GM21528 (cell line): ENCODE data around the gene RNF212.
"Not testable (repeated sequence)": the region's sequence is repeated elsewhere in the genome, so short reads cannot be mapped to it uniquely, and the experiment has no call there.

Experiments
- ATAC-seq: cut with Tn5 transposase; IDR thresholded peaks from one replicate; pipeline ENCODE4 v1.9.1; 2021; ENCODE audit warnings: mild to moderate bottlenecking, moderate library complexity; ENCODE audit not compliant: unreplicated experiment, low FRiP score

RNF212 gene

GRCh38 chr4:1050486-1051213 lies 62.7 kb downstream of the RNF212 start:
- ATAC-seq, result no peak

GRCh38 chr4:1049591-1049905 lies 63.8 kb downstream of the RNF212 start:
- ATAC-seq, result no peak

- no peak for ATAC-seq
These were observed 64.4 kb downstream of the RNF212 start for GRCh38 chr4:1048773-1049590.

- ATAC-seq, result no peak
These were observed 65.2 kb downstream of the RNF212 start for GRCh38 chr4:1047976-1048772.

DNA sequence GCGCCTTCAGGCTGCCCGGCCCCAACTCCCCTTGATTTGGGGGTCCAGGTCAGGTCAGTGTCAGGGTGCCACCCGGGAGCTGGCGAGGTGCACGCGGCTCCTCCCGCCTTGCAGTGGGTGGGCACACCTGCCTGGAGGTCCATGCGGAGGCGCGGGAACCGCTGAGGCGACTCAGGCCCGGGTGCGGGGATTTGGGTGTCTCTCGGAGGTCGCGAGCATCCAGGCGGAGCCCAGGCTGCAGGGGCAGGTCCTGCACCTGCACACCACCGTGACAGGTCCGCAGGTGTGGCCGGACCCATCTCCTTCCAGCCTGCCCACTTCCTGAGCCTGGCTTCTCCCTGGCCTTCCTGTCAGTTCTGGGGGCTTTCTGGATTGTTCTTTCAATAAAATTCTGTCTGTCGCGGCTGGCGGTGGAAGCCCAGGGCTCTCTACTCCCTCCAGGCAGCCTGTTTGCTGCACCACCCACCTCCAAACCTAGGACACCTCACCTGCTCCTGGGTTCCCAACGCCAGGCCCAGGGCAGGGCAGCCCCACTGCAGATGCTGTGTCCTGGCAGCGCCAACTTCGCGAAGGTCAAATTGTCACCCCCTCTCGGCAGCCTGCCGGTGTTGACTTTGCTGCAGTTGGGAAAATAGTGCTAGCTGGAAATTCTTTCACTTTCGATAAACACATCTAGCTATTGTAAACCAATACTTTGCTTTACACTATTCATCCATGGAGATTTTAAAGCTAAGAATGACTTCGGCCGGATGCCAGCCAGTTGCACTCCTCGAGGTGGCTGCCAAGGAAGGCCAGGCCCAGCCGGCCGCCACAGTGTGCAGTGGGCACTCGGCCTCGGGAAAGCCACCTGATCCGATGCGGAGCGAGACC lies 66.0 kb downstream of the RNF212 start:
- ATAC-seq, result no peak

DNA sequence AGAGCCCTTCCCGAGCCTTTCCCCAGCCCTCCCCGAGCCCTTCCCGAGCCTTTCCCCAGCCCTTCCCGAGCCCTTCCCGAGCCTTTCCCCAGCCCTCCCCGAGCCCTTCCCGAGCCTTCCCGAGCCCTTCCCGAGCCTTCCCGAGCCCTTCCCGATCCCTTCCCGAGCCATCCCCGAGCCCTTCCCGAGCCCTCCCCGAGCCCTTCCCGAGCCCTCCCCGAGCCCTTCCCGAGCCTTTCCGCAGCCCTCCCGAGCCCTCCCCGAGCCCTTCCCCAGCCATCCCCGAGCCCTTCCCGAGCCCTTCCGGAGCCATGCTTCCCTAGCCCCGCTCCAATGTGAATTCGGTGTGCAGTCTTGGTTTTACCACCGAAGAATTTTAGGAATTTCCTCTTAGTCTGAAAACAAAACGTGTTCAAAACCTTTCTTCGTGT lies 66.8 kb downstream of the RNF212 start:
- ATAC-seq, result not testable (repeated sequence)

GRCh38 chr4:1045595-1046201 lies 67.7 kb downstream of the RNF212 start:
- no peak for ATAC-seq

GRCh38 chr4:1045193-1045594 lies 68.2 kb downstream of the RNF212 start:
- no peak for ATAC-seq

GRCh38 chr4:1044469-1045192 lies 68.7 kb downstream of the RNF212 start:
- no peak for ATAC-seq

GRCh38 chr4:1043651-1044468 lies 69.5 kb downstream of the RNF212 start:
- ATAC-seq, result no peak

- no peak for ATAC-seq
These were observed 70.2 kb downstream of the RNF212 start for GRCh38 chr4:1043162-1043561.

GRCh38 chr4:1042352-1043055 lies 70.9 kb downstream of the RNF212 start:
- no peak for ATAC-seq

DNA sequence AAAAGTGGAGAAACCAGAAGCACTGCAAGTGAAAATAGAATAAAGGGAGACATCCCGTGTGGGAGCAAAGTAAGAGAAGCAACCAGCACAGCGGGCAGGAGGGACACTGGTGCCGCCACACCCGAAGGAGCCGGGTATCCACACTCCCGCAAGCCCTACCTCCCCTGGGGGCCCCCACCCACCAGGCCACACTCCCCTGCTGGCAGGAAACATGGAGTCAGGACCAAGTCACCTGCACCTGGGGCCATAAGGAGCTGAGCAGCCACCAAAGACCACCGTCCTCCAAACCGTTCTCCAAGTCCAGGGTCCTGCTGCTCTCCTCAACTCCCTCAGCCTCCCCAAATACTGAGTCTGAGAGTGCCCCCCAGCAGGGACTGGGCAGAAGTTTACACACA lies 71.4 kb downstream of the RNF212 start:
- ATAC-seq, result no peak

- ATAC-seq, result no peak
These were observed 72.0 kb downstream of the RNF212 start for GRCh38 chr4:1041147-1041935.

- no peak for ATAC-seq
These were observed 72.8 kb downstream of the RNF212 start for GRCh38 chr4:1040344-1041146.
